GM19328 (cell line): ENCODE data around the gene AKAP3.

Experiments used
- ATAC-seq: cut with Tn5 transposase; IDR thresholded peaks from one replicate; pipeline ENCODE4 v1.9.1; 2021; ENCODE audit warnings: mild to moderate bottlenecking, moderate library complexity; ENCODE audit not compliant: unreplicated experiment

AKAP3 gene

GRCh38 chr12:4603946-4604345 is 44.9 kb downstream of the AKAP3 start:
- no peak for ATAC-seq

- ATAC-seq: no peak
These were observed 45.4 kb downstream of the AKAP3 start for GRCh38 chr12:4603421-4603820.

GRCh38 chr12:4595881-4596280 is 53.0 kb downstream of the AKAP3 start:
- ATAC-seq: no peak

GRCh38 chr12:4591180-4591687 is 57.6 kb downstream of the AKAP3 start:
- no peak for ATAC-seq

- no peak for ATAC-seq
These were observed 58.9 kb downstream of the AKAP3 start for GRCh38 chr12:4589941-4590340.

GRCh38 chr12:4588916-4589315 is 59.9 kb downstream of the AKAP3 start:
- no peak for ATAC-seq

GRCh38 chr12:4587108-4587507 is 61.7 kb downstream of the AKAP3 start:
- ATAC-seq: no peak

GRCh38 chr12:4586500-4586899 is 62.4 kb downstream of the AKAP3 start:
- no peak for ATAC-seq

DNA sequence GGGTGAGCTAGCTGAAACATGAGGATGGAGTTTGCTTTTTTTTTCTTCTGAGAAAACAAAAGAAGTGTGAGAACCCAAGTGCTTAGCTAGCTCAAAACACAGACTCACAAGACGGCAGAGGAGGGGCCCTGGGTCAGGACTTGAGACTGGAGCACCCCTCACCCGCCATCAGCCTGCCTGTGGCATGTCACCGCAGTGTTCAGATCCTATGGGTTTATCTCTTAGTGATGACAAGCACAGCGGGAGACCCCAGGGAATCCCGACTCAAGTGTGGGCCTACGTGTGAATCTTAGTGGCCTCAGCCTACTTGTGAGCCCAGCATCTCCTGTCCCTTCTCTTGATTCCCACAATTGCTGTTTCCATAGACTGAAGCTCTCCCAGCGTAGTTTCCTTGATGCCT is 64.0 kb downstream of the AKAP3 start:
- no peak for ATAC-seq

DNA sequence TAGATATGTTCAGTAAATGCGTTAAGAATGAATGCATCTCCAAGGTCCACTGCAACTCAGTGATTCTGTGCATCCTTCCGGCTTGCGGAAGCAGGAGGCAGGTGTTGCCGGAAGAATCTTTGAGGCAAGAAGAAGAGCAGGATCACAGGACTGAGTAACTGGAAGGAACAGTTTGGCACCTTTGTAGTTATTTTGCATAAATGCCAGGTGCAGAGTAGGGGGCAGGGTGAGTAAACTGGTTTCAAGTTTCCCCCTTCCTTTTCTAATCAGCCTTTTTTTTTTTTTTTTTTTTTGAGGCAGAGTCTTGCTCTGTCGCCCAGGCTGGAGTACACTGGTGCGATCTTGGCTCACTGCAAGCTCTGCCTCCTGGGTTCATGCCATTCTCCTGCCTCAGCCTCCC is 64.6 kb downstream of the AKAP3 start:
- no peak for ATAC-seq

DNA sequence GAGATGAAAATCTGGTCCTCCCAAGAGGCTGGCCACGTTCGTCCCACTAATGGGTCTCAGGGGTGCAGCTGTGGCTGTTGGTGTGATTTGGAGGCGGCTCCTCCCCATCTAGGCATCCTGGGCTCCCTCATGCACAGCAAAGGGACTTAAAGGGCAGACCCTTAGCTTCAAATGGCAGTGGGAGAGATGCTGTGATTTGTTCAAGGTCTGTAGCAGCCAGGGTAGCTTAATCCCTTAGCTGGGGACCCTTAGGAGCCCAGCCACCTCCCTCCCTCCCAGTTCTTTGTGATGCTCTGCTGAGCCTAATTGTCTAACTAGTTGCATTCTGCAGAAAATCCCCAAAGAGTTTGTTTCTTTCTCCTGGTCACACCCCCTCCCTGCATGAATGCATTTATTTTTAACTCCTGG is 68.6 kb downstream of the AKAP3 start:
- ATAC-seq: no peak

DNA sequence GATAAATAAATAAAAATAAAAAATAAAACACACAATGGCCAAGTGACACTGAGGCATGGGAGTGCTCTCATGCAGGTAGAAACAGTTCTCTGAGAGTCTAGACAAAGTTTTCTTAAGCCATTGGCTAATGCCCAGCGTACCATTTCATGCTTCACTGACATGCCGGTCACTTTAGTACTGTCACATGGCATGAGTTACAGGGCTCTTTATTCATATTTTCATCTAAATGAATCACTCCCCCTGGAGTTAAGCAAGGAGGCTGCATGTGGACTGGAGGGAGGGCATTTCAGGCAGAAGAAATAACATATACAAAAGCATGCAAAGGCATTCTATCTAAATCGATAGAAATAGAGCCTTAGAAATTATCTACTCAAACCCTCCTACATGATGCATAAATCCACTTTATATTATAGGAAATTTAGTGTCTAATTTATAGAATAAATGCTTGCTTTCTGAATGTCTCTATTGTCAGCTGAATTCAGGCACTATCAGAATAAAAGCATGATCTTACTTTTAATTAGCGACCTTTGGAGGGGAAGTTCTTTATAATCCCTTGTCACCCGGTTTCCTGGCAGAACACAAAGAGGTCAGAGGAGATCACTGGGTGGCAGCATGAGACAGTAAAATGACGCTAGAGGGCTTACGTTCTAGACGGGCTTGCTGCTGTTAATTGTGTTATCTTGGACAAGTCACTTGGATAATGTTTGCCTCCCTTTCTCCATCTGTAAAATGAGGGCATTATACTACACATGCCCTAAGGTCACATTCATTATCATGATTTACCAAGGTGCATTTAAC is 69.3 kb downstream of the AKAP3 start:
- no peak for ATAC-seq

DNA sequence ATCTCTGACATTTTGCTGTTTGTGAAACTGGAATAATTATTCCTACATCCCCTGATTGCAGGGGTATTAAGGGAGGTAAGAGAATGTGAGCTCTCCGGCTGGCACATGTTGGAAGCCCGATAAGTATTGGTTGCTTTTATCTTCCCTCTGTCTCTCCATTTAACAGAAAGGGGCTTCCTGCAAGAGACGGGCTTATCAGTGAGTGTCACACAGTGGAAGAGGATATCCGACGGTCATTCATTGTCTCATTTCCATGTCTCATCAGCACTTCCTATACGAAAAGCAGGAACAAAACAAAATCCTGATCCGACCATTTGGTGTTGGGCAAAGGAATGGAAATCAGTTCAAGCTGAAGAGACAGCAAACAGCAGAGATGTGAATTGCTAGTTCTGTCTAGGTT is 76.2 kb downstream of the AKAP3 start:
- no peak for ATAC-seq

- ATAC-seq: no peak
These were observed 79.6 kb downstream of the AKAP3 start for GRCh38 chr12:4569261-4569660.

DNA sequence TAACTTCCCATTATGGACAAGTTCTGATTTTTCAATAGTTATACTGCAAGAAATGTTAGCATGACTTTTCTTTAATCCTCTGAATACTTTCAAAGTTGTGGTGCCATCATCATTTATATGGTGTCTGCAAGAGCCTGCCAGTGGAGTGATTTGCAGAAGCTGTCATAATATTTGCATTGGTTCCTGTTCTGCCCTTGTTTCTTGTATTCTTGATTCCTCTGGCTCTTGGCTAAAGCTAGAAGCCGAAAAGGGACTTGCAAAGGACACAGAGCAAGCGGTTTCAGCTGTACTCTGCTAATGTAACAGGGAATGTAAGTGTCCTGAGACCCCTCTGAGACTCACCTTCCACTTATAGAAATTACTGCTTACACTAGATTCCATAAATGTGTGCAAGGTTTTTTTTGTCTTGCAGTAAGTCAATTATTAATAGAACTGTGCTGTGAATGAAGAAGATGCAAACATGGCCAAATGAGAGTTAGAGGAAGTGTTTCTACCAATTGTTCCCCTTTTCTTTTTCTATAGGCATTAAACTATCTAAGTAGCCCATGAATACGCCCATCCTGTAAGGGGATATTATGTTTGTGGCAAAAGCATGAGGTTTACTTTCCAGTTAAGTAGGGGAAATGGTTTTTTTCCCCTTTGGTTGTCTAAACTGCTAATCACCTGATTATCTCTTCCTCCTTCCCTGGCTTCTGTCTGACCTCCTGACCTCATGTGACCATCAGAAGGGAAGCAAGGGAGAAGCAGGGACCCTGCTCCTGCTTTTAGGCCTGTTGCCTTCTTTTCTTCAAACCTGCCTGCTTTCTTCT is 81.6 kb downstream of the AKAP3 start:
- ATAC-seq: no peak

DNA sequence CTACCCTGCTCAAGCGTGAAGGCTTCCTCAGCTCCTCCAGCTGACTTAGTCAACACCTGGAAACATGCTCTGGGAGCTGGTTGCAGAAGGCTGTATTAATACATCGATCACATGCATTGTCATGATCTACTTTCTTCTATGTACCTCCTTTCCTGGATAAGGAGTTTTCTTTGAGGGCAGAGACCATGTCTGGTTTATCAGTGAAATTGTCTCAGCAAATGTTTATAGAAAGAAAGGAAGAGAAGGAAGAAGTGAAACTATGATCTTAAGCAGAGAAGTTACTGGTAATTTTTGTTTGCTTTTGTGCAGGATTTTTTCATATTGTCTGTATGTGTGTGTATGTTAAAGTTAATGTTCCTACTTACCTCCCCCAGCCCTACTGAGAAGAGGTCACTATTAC is 82.4 kb downstream of the AKAP3 start:
- ATAC-seq: no peak
